GM19240 (cell line): Measurements from ENCODE around the gene PKD1.
"Not testable (repeated sequence)": the region's sequence is repeated elsewhere in the genome, so short reads cannot be mapped to it uniquely, and the experiment has no call there.

Experiments used
- DNase-seq: peaks from one replicate; pipeline ENCODE4 v3.0.0; 2011; ENCODE audit warnings: low spot score; ENCODE audit not compliant: insufficient read length

PKD1 gene

GRCh38 chr16:2124694-2125444, 10.8 kb downstream of the PKD1 start:
- DNase-seq = not testable (repeated sequence)

GRCh38 chr16:2124377-2124693, 11.4 kb downstream of the PKD1 start:
- DNase-seq = not testable (repeated sequence)

GRCh38 chr16:2123706-2124376, 11.9 kb downstream of the PKD1 start:
- not testable (repeated sequence) for DNase-seq

GRCh38 chr16:2122934-2123683, 12.6 kb downstream of the PKD1 start:
- DNase-seq = not testable (repeated sequence)

- no peak for DNase-seq
Observed at GRCh38 chr16:2122429-2122828, 13.3 kb downstream of the PKD1 start.

GRCh38 chr16:2121853-2122252, 13.8 kb downstream of the PKD1 start:
- no peak for DNase-seq

- not testable (repeated sequence) for DNase-seq
Observed at GRCh38 chr16:2121325-2121724, 14.4 kb downstream of the PKD1 start.

- not testable (repeated sequence) for DNase-seq
Observed at GRCh38 chr16:2117960-2118722, 17.6 kb downstream of the PKD1 start.

- not testable (repeated sequence) for DNase-seq
Observed at GRCh38 chr16:2117341-2117740, 18.4 kb downstream of the PKD1 start.

GRCh38 chr16:2116428-2116827, 19.3 kb downstream of the PKD1 start:
- DNase-seq = not testable (repeated sequence)

- DNase-seq = no peak
Observed at GRCh38 chr16:2115591-2115973, 20.1 kb downstream of the PKD1 start.

- not testable (repeated sequence) for DNase-seq
Observed at GRCh38 chr16:2114885-2115590, 20.7 kb downstream of the PKD1 start.

GRCh38 chr16:2114225-2114624, 21.5 kb downstream of the PKD1 start:
- not testable (repeated sequence) for DNase-seq

GRCh38 chr16:2112539-2113106, 23.1 kb downstream of the PKD1 start:
- not testable (repeated sequence) for DNase-seq

- not testable (repeated sequence) for DNase-seq
Observed at GRCh38 chr16:2111412-2112335, 24.0 kb downstream of the PKD1 start.

GRCh38 chr16:2111009-2111353, 24.7 kb downstream of the PKD1 start:
- DNase-seq = not testable (repeated sequence)

- DNase-seq = not testable (repeated sequence)
Observed at GRCh38 chr16:2110332-2111008, 25.2 kb downstream of the PKD1 start.

GRCh38 chr16:2109872-2110271, 25.8 kb downstream of the PKD1 start:
- not testable (repeated sequence) for DNase-seq

- DNase-seq = not testable (repeated sequence)
Observed at GRCh38 chr16:2109271-2109580, 26.5 kb downstream of the PKD1 start.
